ENCODE results near the gene CSPG4. TPM values are rescaled to one million over a fixed set of nuclear protein-coding genes. Genes with fewer than 3 reads are reported as not detected.
"Not testable (repeated sequence)": the region's sequence is repeated elsewhere in the genome, so short reads cannot be mapped to it uniquely, and the experiment has no call there.

Gene CSPG4
- total RNA-seq, result 0.41 and 0.51 TPM in 2 replicates
- long read RNA-seq, result 0 reads

GRCh38 chr15:75712668-75713337 is at the start of gene CSPG4:
CSPG4 (minus strand) TSS chr15:75712848; CDS start chr15:75712755, 93 bp downstream.
- no peak within 1 kb of the TSS for H3K27ac Mint-ChIP-seq
- peak within 1 kb of the TSS; percentile 40 for H3K4me3 Mint-ChIP-seq (ENCODE audit: low read depth)
- no peaks in the 10 kb centered on the region for H3K4me1 Mint-ChIP-seq (ENCODE audit: low read depth)
- H3K27me3 Mint-ChIP-seq, result peaks cover 26% of the 10 kb centered on the region
- no peaks in the 10 kb centered on the region for H3K9me3 Mint-ChIP-seq (ENCODE audit: low read depth)
- no peak for DNase-seq (ENCODE audit: low spot score, unreplicated experiment)
- H3K36me3 Mint-ChIP-seq (ENCODE audit: insufficient read depth), result no peaks in the 10 kb centered on the region
- no peak for TF ChIP-seq CTCF (IDR thresholded peaks at IDR 0.05; ENCODE audit: unreplicated experiment)

GRCh38 chr15:75762357-75762718 is 49.7 kb upstream of the CSPG4 start:
- H3K4me3 Mint-ChIP-seq (ENCODE audit: low read depth); H3K27me3 Mint-ChIP-seq; H3K36me3 Mint-ChIP-seq (ENCODE audit: insufficient read depth); DNase-seq (ENCODE audit: low spot score, unreplicated experiment); H3K27ac Mint-ChIP-seq; H3K9me3 Mint-ChIP-seq (ENCODE audit: low read depth): not testable (repeated sequence)
- H3K4me1 Mint-ChIP-seq (ENCODE audit: low read depth), result peaks cover 15% of the 10 kb centered on the region

- H3K4me3 Mint-ChIP-seq (ENCODE audit: low read depth), result no peak overlapping the region
- peaks cover 15% of the 10 kb centered on the region for H3K4me1 Mint-ChIP-seq (ENCODE audit: low read depth)
- no peak overlapping the region for H3K27ac Mint-ChIP-seq
- no peaks in the 10 kb centered on the region for H3K9me3 Mint-ChIP-seq (ENCODE audit: low read depth)
- H3K27me3 Mint-ChIP-seq, result no peaks in the 10 kb centered on the region
- DNase-seq (ENCODE audit: low spot score, unreplicated experiment), result no peak
- no peak for TF ChIP-seq CTCF (IDR thresholded peaks at IDR 0.05; ENCODE audit: unreplicated experiment)
- no peaks in the 10 kb centered on the region for H3K36me3 Mint-ChIP-seq (ENCODE audit: insufficient read depth)
Measured at GRCh38 chr15:75761446-75762356, 49.1 kb upstream of the CSPG4 start.

GRCh38 chr15:75760704-75761435 is 48.2 kb upstream of the CSPG4 start:
- Mint-ChIP-seq H3K4me1 (ENCODE audit: low read depth) (peaks cover 15% of the 10 kb centered on the region), H3K27ac (no peak overlapping the region), H3K27me3 (no peaks in the 10 kb centered on the region), H3K36me3 (ENCODE audit: insufficient read depth) (no peaks in the 10 kb centered on the region), H3K4me3 (ENCODE audit: low read depth) (no peak overlapping the region), H3K9me3 (ENCODE audit: low read depth) (no peaks in the 10 kb centered on the region)
- TF ChIP-seq CTCF (IDR thresholded peaks at IDR 0.05; ENCODE audit: unreplicated experiment), result no peak
- DNase-seq (ENCODE audit: low spot score, unreplicated experiment), result no peak

- peaks cover 15% of the 10 kb centered on the region for H3K4me1 Mint-ChIP-seq (ENCODE audit: low read depth)
- H3K36me3 Mint-ChIP-seq (ENCODE audit: insufficient read depth); H3K4me3 Mint-ChIP-seq (ENCODE audit: low read depth); H3K27me3 Mint-ChIP-seq; H3K27ac Mint-ChIP-seq; DNase-seq (ENCODE audit: low spot score, unreplicated experiment); H3K9me3 Mint-ChIP-seq (ENCODE audit: low read depth): not testable (repeated sequence)
Measured at GRCh38 chr15:75760131-75760520, 47.5 kb upstream of the CSPG4 start.
